GM19043 (cell line): ENCODE measurements around the gene TCF3.

ENCODE experiments used
- ATAC-seq: cut with Tn5 transposase; IDR thresholded peaks from one replicate; pipeline ENCODE4 v1.9.1; 2021; ENCODE audit warnings: low read depth; ENCODE audit not compliant: unreplicated experiment

The TCF3 gene

GRCh38 chr19:1632462-1633268, 19.8 kb downstream of the TCF3 start:
- no peak for ATAC-seq

GRCh38 chr19:1631557-1632100, 20.8 kb downstream of the TCF3 start:
- no peak for ATAC-seq

GRCh38 chr19:1630811-1631210, 21.6 kb downstream of the TCF3 start:
- ATAC-seq: no peak

GRCh38 chr19:1630012-1630411, 22.4 kb downstream of the TCF3 start:
- no peak for ATAC-seq

GRCh38 chr19:1629256-1629808, 23.1 kb downstream of the TCF3 start:
- ATAC-seq: no peak

GRCh38 chr19:1627194-1627593, 25.2 kb downstream of the TCF3 start:
- no peak for ATAC-seq

- ATAC-seq: no peak
These were observed 25.9 kb downstream of the TCF3 start for GRCh38 chr19:1626417-1627010.

GRCh38 chr19:1624458-1624857, 28.0 kb downstream of the TCF3 start:
- no peak for ATAC-seq

- ATAC-seq: no peak
These were observed 29.9 kb downstream of the TCF3 start for GRCh38 chr19:1622541-1622940.

- ATAC-seq: no peak
These were observed 30.4 kb downstream of the TCF3 start for GRCh38 chr19:1622007-1622406.

GRCh38 chr19:1621574-1621973, 30.8 kb downstream of the TCF3 start:
- ATAC-seq: no peak

- no peak for ATAC-seq
These were observed 31.4 kb downstream of the TCF3 start for GRCh38 chr19:1621021-1621420.

GRCh38 chr19:1620502-1620901, 31.9 kb downstream of the TCF3 start:
- ATAC-seq: no peak

- ATAC-seq: no peak
These were observed 32.7 kb downstream of the TCF3 start for GRCh38 chr19:1619703-1620102.

- no peak for ATAC-seq
These were observed 33.3 kb downstream of the TCF3 start for GRCh38 chr19:1619094-1619439.

- ATAC-seq: no peak
These were observed 34.0 kb downstream of the TCF3 start for GRCh38 chr19:1618157-1619093.

GRCh38 chr19:1616875-1617274, 35.5 kb downstream of the TCF3 start:
- ATAC-seq: no peak

GRCh38 chr19:1616396-1616795, 36.0 kb downstream of the TCF3 start:
- no peak for ATAC-seq

GRCh38 chr19:1615156-1615765, 37.2 kb downstream of the TCF3 start:
- no peak for ATAC-seq

- no peak for ATAC-seq
These were observed 38.4 kb downstream of the TCF3 start for GRCh38 chr19:1613808-1614570.
